ENCODE results near the gene FOLR3.
"Not testable (repeated sequence)": the region's sequence is repeated elsewhere in the genome, so short reads cannot be mapped to it uniquely, and the experiment has no call there.

Gene FOLR3

GRCh38 chr11:72139500-72139899 is 4.0 kb downstream of the FOLR3 start:
- POLR2A ChIA-PET: no interaction called here
- TF ChIP-seq, protein P1, sequence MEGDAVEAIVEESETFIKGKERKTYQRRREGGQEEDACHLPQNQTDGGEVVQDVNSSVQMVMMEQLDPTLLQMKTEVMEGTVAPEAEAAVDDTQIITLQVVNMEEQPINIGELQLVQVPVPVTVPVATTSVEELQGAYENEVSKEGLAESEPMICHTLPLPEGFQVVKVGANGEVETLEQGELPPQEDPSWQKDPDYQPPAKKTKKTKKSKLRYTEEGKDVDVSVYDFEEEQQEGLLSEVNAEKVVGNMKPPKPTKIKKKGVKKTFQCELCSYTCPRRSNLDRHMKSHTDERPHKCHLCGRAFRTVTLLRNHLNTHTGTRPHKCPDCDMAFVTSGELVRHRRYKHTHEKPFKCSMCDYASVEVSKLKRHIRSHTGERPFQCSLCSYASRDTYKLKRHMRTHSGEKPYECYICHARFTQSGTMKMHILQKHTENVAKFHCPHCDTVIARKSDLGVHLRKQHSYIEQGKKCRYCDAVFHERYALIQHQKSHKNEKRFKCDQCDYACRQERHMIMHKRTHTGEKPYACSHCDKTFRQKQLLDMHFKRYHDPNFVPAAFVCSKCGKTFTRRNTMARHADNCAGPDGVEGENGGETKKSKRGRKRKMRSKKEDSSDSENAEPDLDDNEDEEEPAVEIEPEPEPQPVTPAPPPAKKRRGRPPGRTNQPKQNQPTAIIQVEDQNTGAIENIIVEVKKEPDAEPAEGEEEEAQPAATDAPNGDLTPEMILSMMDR (IDR thresholded peaks at IDR 0.05; ENCODE audit: insufficient read depth, low read length, missing control alignments): no peak
- CTCF ChIA-PET: interaction anchor here (1.2 to 1.5 kb wide), 2 partner anchors 27 to 67 kb away, joined by 3 to 5 read pairs; partner anchors contain the start of gene ANAPC15
- no peak for DNase-seq (ENCODE audit: low read depth, low spot score)
- H3K4me3 ChIP-seq (ENCODE audit: low read depth, low read length): no peak overlapping the region

DNA sequence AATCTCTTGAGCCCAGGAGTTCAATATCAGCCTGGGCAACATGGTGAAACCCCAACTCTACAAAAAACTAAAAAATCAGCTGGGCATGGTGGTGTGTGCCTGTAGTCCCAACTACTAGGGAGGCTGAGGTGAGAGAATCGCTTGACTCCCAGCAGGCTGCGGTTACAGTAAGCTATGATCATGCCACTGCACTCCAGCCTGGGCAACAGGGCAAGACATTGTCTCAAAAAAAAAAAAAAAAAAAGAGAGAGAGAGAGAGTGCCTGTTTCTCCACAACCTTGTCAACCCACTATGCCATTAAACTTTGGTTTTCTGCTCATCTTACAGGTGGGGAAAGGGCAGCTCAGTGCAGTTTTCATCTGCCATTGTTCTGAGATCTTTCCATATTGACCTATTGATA is 5.1 kb downstream of the FOLR3 start:
- POLR2A ChIA-PET: interaction anchor here (0.7 kb wide), 1 partner anchor 27 kb away, joined by 3 read pairs; the partner anchor contains the start of gene ANAPC15
- TF ChIP-seq, protein P1 (IDR thresholded peaks at IDR 0.05; ENCODE audit: insufficient read depth, low read length, missing control alignments): no peak
- no peak overlapping the region for H3K4me3 ChIP-seq (ENCODE audit: low read depth, low read length)
- CTCF ChIA-PET: interaction anchor here (0.7 to 2.5 kb wide), 4 partner anchors 50 to 133 kb away, joined by 3 to 10 read pairs (median 6); no protein-coding TSS in a partner anchor
- DNase-seq (ENCODE audit: low read depth, low spot score): no peak

DNA sequence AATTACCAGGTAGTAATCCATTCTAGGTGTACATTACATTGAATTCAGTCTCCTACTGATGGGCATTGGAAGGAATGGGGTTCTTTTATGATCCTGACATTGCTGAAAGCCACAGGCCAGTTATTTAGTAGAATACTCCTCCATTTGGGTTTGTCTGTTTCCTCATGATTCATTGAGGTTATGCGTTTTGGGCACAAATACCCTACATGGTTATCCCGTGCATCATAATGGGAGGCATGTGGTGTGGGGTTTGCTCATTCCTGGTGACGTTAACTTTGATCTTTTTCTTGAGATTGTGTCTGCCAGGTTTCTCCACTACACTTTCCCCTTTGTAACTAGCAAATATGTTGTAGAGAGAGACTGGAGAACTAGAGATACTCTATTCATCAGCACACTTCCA is 5.5 kb downstream of the FOLR3 start:
- ChIA-PET POLR2A (interaction anchor here (0.7 kb wide), 1 partner anchor 28 kb away, joined by 3 read pairs; the partner anchor contains the start of gene ANAPC15), CTCF (interaction anchor here (0.7 to 2.5 kb wide), 6 partner anchors 22 to 133 kb away, joined by 3 to 10 read pairs (median 3); no protein-coding TSS in a partner anchor)
- TF ChIP-seq, protein P1 (IDR thresholded peaks at IDR 0.05; ENCODE audit: insufficient read depth, low read length, missing control alignments): no peak
- peak; percentile 82 for DNase-seq (ENCODE audit: low read depth, low spot score)
- H3K4me3 ChIP-seq (ENCODE audit: low read depth, low read length): no peak overlapping the region

DNA sequence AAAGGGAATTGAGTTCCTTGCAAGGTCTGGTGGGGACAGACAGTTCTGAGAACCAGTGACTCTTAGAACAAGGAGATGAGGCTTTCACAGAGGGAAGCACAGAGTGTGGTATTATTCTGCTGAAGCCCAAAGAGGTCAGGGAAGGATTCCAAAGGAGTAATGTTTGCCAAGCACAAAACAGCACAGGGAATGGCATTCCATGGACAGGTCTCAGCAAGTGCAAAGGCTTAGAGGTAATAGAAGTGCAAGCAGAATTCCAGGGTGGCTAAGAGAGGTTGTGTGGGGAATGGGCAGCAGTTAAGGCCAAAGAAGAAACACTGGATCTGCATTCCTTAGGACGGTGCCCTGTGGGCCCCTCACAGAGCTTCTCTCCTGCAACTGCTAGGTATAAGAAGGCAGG is 6.6 kb downstream of the FOLR3 start:
- POLR2A ChIA-PET; H3K4me3 ChIP-seq (ENCODE audit: low read depth, low read length): not testable (repeated sequence)
- peak; percentile 41 for DNase-seq (ENCODE audit: low read depth, low spot score)
- CTCF ChIA-PET: interaction anchor here (0.9 to 2.8 kb wide), 5 partner anchors 12 to 117 kb away, joined by 3 to 15 read pairs (median 8); no protein-coding TSS in a partner anchor

- H3K4me3 ChIP-seq (ENCODE audit: low read depth, low read length); DNase-seq (ENCODE audit: low read depth, low spot score): not testable (repeated sequence)
- CTCF ChIA-PET: interaction anchor here (1.4 to 3.3 kb wide), 9 partner anchors 11 to 117 kb away, joined by 5 to 46 read pairs (median 18); no protein-coding TSS in a partner anchor
- POLR2A ChIA-PET: interaction anchor here (1.2 kb wide), 1 partner anchor 30 kb away, joined by 3 read pairs; the partner anchor contains the start of gene ANAPC15
These were observed 7.0 kb downstream of the FOLR3 start for GRCh38 chr11:72142543-72142942.

- peak; percentile 85 for DNase-seq (ENCODE audit: low read depth, low spot score)
- TF ChIP-seq, protein P1 (IDR thresholded peaks at IDR 0.05; ENCODE audit: insufficient read depth, low read length, missing control alignments): no peak
- ChIA-PET POLR2A (interaction anchor here (0.7 to 1.6 kb wide), 3 partner anchors 43 to 286 kb away, joined by 3 to 7 read pairs (median 3); no protein-coding TSS in a partner anchor), CTCF (interaction anchor here (0.7 to 3.3 kb wide), 35 partner anchors 8 to 289 kb away, joined by 3 to 46 read pairs (median 7); partner anchors contain the start of genes ANAPC15 and LAMTOR1)
- H3K4me3 ChIP-seq (ENCODE audit: low read depth, low read length): no peak overlapping the region
These were observed 9.5 kb downstream of the FOLR3 start for GRCh38 chr11:72144807-72145565.

GRCh38 chr11:72146625-72147024 is 11.1 kb downstream of the FOLR3 start:
- POLR2A ChIA-PET: no interaction called here
- DNase-seq (ENCODE audit: low read depth, low spot score): no peak

More at GRCh38 chr11:72146625-72147024, 11.1 kb downstream of the FOLR3 start:
- no peak overlapping the region for H3K4me3 ChIP-seq (ENCODE audit: low read depth, low read length)
- CTCF ChIA-PET: interaction anchor here (1.0 to 1.3 kb wide), 2 partner anchors 36 to 37 kb away, joined by 3 to 4 read pairs; no protein-coding TSS in a partner anchor
- TF ChIP-seq, protein P1 (IDR thresholded peaks at IDR 0.05; ENCODE audit: insufficient read depth, low read length, missing control alignments): no peak

Measured in AG04449 (cell line).